Endothelial cell of umbilical vein (primary cell): Measurements from ENCODE around the gene MYO9B.

Experiments
- EZH2 ChIP-seq: IDR thresholded peaks from 2 replicates; pipeline ENCODE4 v1.6.1; 2012; ENCODE audit warnings: borderline replicate concordance, low read depth, mild to moderate bottlenecking, moderate library complexity, low read length, inconsistent platforms; ENCODE audit not compliant: severe bottlenecking
- POLR2A ChIP-seq: IDR thresholded peaks from 2 replicates; pipeline ENCODE4 v1.6.1; 2012; ENCODE audit warnings: low read depth, mild to moderate bottlenecking, control low read depth, low read length
- TF ChIP-seq, protein P1 (sequence below), 2 donors: IDR thresholded peaks; 1 replicate in 1 of 2; 2 replicates in 1 of 2; pipeline ENCODE4 v1.5.1; 2011; ENCODE audit warnings: low read length in 2 of 2, mild to moderate bottlenecking in 2 of 2, moderate library complexity in 2 of 2, control low read depth in 1 of 2, inconsistent platforms in 1 of 2, low read depth in 1 of 2; ENCODE audit not compliant: insufficient read depth in 1 of 2; ENCODE audit errors: extremely low read depth in 1 of 2

DNA sequence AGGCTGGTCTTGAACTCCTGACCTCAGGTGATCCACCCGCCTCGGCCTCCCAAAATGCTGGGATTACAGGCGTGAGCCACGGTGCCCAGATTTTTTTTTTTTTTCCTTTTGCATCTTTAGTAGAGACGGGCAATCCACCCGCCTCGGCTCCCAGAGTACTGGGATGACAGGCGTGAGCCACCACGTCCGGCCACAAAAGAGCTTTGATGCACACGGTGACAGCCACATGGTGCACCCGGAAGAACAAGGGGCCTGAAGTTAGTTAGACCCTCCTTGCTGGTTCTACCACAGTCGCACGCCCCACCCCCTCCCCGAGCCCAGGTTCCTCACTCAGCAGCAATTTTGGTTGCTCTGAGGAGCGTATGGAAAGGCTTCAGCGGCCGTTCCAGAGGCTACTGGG lies 85.3 kb downstream of the MYO9B start:
- TF ChIP-seq POLR2A, result no peak
- TF ChIP-seq, protein P1, sequence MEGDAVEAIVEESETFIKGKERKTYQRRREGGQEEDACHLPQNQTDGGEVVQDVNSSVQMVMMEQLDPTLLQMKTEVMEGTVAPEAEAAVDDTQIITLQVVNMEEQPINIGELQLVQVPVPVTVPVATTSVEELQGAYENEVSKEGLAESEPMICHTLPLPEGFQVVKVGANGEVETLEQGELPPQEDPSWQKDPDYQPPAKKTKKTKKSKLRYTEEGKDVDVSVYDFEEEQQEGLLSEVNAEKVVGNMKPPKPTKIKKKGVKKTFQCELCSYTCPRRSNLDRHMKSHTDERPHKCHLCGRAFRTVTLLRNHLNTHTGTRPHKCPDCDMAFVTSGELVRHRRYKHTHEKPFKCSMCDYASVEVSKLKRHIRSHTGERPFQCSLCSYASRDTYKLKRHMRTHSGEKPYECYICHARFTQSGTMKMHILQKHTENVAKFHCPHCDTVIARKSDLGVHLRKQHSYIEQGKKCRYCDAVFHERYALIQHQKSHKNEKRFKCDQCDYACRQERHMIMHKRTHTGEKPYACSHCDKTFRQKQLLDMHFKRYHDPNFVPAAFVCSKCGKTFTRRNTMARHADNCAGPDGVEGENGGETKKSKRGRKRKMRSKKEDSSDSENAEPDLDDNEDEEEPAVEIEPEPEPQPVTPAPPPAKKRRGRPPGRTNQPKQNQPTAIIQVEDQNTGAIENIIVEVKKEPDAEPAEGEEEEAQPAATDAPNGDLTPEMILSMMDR (IDR thresholded peaks at IDR 0.05; ENCODE audit: extremely low read depth in 1 of 2, insufficient read depth in 1 of 2, low read depth in 1 of 2, low read length in 2 of 2), result no peak
- TF ChIP-seq EZH2, result no peak
